ENCODE measurements around the gene ZNF454.

- TF ChIP-seq CTCF (IDR thresholded peaks at IDR 0.05 in 8 of 11, conservative IDR thresholded peaks at IDR 0.05 in 3 of 11) (no peak), POLR2A (IDR thresholded peaks at IDR 0.05) (no peak), POLR2AphosphoS5 (IDR thresholded peaks at IDR 0.05) (no peak)
Measured at GRCh38 chr5:178983728-178984127, 42.7 kb downstream of the ZNF454 start.

Measured in spleen (tissue), 7 donors.